ENCODE data around the gene NTNG1.

DNA sequence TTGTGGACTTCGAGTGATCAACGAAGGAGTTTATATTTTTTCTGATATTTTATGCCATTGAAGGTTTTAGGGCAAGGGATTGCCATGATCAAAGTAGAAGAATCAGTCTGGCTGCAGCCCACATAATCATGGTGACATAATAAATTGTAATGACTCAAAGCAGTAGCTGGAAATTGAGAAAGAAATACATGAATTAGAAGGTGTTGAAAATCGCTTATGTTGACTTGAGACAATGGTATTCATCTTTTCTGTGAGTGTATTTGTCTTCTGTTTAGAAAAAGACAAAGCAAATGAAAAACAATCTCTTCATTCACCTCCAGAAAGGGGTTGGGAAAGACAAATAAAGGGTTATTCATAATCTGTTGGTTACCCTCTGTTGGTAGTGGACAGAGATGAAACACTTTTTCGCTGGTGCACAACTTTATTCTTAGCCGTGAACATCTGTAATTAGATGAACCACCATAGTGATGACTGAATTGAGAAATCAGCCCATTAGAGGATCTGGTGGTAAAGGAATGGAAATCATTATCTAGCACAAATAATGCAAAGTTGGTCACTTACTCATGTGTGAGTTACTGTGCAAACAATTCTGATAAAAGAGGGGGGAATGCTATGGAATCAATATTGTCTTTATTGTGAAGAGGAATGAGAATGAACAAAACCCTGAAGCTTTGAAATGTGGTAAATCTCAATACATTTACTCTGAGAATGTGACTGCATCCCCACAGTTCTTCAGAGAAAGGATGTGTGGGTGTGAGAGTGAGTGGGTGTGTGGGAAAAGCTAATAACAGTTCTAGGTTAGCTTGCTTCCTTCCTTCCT is 121.8 kb downstream of the NTNG1 start:
- TF ChIP-seq POLR2A (IDR thresholded peaks at IDR 0.05) = no peak
- no peak for TF ChIP-seq EP300 (IDR thresholded peaks at IDR 0.05)

Data from ovary (tissue), 1 donor.